HEK293T (cell line): ENCODE results near the gene ANKRD29.
"Not testable (repeated sequence)": the region's sequence is repeated elsewhere in the genome, so short reads cannot be mapped to it uniquely, and the experiment has no call there.

Experiments used
- ARNT ChIP-seq: fragments of 450-650 bp; IDR thresholded peaks from 2 replicates; pipeline ENCODE4 v1.6.1; 2017; ENCODE audit warnings: mild to moderate bottlenecking
- ELF4 ChIP-seq: fragments of 450-650 bp; IDR thresholded peaks from 2 replicates; pipeline ENCODE4 v1.6.1; 2017; ENCODE audit warnings: antibody characterized with exemption
- FOXK2 ChIP-seq: fragments of 450-650 bp; IDR thresholded peaks from 2 replicates; pipeline ENCODE4 v1.6.1; 2016; ENCODE audit warnings: mild to moderate bottlenecking
- FOXM1 ChIP-seq: fragments of 450-650 bp; IDR thresholded peaks from 2 replicates; pipeline ENCODE4 v1.6.1; 2017; ENCODE audit warnings: mild to moderate bottlenecking, borderline replicate concordance
- L3MBTL2 ChIP-seq: fragments of 450-650 bp; conservative IDR thresholded peaks from 2 replicates; pipeline ENCODE4 v1.6.1; 2016; ENCODE audit warnings: mild to moderate bottlenecking
- SP1 ChIP-seq: fragments of 450-650 bp; IDR thresholded peaks from 2 replicates; pipeline ENCODE4 v1.6.1; 2017
- SUZ12 ChIP-seq: fragments of 450-650 bp; IDR thresholded peaks from 2 replicates; pipeline ENCODE4 v1.6.1; 2016; ENCODE audit warnings: mild to moderate bottlenecking
- TARDBP ChIP-seq: fragments of 450-650 bp; IDR thresholded peaks from 2 replicates; pipeline ENCODE4 v1.6.1; 2016

GRCh38 chr18:23613091-23613475, 49.6 kb downstream of the ANKRD29 start:
- TF ChIP-seq ELF4, FOXK2, FOXM1, SP1, SUZ12, ARNT, TARDBP, L3MBTL2: not testable (repeated sequence)
